Stimulated activated CD4-positive, alpha-beta T cell treated with anti-CD3 and anti-CD28 coated beads, Interleukin-4, amount 100 ng/mL, for 1 hour (primary cell): ENCODE results near the gene CPNE4.

Experiments
- DNase-seq: peaks from one replicate; pipeline ENCODE4 v3.0.0-alpha.2; 2020

CPNE4 gene

GRCh38 chr3:131730581-131730980 lies 304.2 kb downstream of the CPNE4 start:
- DNase-seq = no peak

GRCh38 chr3:131729643-131730017 lies 305.2 kb downstream of the CPNE4 start:
- DNase-seq = no peak

- no peak for DNase-seq
These were observed 305.7 kb downstream of the CPNE4 start for GRCh38 chr3:131728898-131729642.

- no peak for DNase-seq
These were observed 309.4 kb downstream of the CPNE4 start for GRCh38 chr3:131725414-131725813.

GRCh38 chr3:131723343-131723742 lies 311.5 kb downstream of the CPNE4 start:
- DNase-seq = no peak

- no peak for DNase-seq
These were observed 317.3 kb downstream of the CPNE4 start for GRCh38 chr3:131717493-131717892.

GRCh38 chr3:131716943-131717342 lies 317.9 kb downstream of the CPNE4 start:
- DNase-seq = no peak

GRCh38 chr3:131716007-131716406 lies 318.8 kb downstream of the CPNE4 start:
- DNase-seq = no peak

DNA sequence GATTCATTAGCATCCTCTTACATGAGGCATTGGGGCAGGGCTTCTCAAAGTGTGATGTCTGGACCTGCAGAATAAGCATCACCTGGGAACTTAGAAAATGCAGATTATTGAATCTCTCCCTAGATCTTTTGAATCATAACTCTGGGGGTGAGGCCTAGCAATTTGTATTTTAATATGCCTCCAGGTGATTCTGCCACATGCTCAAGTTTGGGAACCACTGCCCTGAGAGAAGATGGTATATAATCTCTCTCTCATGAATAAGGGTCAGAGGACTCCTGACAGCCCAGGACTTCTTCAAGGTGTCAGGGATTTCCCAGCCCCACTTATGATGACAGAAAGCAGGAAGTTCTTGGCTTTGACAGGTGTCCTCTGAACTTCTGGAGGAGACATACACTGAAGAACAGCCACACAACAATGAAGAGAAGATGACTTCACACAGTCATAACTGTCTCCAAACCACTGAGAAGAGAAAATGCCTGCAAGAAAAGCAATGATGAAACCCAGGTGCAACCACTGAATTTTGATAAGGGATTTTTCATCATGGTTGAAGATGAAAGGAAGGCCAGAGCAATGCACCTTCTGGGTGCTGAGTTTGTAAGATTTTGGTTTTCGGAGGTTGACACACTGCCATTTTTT lies 320.1 kb downstream of the CPNE4 start:
- no peak for DNase-seq

DNA sequence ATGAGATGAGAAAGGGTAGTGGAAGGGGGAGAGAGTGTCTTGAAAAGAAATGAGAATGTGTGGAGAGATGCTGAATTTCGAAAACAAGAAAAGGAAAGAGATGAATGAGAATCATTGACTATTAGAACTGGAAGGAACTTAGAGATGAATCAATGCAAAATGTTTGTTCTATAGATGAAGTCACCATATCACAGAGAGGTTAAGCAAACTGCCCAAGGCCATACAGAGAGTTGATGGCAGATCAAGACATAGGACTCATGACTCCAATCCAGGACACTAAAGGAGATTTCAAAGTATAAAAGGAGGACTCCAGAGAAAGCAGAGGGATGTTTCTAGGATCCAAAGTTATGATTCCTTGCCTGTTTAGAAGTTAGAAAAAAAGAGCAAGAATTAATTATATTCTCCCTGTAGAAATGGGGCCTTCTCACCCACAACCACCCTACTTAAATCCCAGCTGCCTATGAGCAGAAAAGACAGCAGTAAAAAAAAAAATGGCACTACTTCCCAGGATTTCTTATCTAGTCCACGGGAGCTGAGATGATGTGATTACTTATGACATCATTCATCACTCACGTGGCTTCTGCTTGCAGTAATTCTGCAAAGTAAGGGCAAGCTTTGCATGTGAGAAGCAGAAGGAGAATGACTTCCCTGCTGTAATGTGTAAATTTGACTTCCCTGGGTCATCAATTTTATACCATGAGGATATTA lies 321.2 kb downstream of the CPNE4 start:
- DNase-seq = no peak

DNA sequence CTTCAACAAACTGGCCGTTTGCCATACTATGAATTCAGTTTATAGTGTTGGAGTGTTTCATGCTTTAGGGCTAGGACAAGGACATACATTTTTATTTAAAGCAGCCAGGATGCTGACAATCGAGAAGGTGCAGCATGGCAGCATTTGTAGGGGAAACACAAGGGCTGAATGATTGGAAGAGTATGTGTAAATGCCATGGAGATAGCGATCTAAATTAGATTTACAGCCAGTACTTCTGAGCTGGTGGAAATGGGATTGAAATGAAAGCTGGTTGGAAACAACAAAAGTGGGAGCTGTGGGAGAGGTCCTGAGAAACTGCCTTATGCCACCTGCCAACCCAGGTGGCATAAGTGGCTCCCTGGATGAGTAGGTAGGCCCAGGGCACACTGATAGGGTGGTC lies 322.2 kb downstream of the CPNE4 start:
- DNase-seq = no peak

GRCh38 chr3:131711114-131711768 lies 323.6 kb downstream of the CPNE4 start:
- no peak for DNase-seq

- no peak for DNase-seq
These were observed 326.6 kb downstream of the CPNE4 start for GRCh38 chr3:131708241-131708640.

DNA sequence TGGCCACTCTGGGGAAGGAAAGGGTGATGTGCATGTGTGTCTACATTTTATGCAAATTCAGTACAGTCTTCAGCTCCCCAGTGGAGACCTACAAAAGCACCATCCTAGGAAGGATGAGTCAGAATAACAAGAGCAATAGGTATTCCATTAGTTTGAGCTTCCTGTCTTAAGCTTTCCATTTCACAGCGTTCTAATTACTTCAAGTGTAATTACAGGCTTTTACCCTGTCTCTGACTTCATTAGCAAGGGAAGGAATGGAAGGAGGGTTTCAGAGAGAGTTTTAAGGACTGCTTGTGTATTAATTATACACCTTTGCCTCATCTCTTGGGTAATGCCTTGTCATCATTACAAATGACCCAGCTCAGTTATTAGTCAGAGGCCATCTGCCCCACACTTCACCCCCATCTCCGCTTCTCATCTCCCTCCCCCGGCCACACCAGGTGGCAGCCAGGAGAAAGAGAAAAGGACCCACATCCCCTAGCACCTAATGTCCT lies 329.2 kb downstream of the CPNE4 start:
- DNase-seq = no peak

GRCh38 chr3:131705099-131705498 lies 329.7 kb downstream of the CPNE4 start:
- no peak for DNase-seq

GRCh38 chr3:131704098-131704497 lies 330.7 kb downstream of the CPNE4 start:
- DNase-seq = no peak

- no peak for DNase-seq
These were observed 332.7 kb downstream of the CPNE4 start for GRCh38 chr3:131702146-131702545.

DNA sequence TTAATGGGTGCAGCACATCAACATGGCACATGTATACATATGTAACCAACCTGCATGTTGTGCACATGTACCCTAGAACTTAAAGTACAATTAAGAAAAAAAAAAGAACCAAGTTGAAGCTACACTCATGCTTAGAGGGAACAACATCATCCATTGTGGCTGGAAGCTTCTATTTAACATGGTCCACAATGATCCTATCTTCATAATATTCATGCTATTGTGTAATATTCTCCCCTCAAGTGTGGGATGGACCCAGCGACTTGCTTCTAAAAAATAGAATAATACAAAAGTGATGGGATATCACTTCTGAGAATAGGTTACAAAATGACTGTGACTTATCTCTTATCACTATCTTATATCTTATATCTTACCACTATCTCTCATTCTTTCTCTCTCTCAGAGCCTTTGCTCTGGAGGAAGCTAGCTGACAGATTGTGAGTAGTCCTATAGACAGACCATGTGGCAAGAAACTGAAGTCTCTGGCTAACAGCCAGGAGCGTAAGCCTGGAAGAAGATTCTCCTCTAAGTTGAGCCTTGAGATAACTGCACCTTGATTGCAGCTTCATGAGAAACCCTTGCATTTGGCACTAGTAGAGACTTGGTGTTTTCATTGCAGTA lies 333.6 kb downstream of the CPNE4 start:
- no peak for DNase-seq

GRCh38 chr3:131699001-131699400 lies 335.8 kb downstream of the CPNE4 start:
- DNase-seq = no peak

GRCh38 chr3:131694376-131694775 lies 340.4 kb downstream of the CPNE4 start:
- no peak for DNase-seq

- no peak for DNase-seq
These were observed 342.5 kb downstream of the CPNE4 start for GRCh38 chr3:131692356-131692755.

- no peak for DNase-seq
These were observed 344.0 kb downstream of the CPNE4 start for GRCh38 chr3:131690800-131691199.

DNA sequence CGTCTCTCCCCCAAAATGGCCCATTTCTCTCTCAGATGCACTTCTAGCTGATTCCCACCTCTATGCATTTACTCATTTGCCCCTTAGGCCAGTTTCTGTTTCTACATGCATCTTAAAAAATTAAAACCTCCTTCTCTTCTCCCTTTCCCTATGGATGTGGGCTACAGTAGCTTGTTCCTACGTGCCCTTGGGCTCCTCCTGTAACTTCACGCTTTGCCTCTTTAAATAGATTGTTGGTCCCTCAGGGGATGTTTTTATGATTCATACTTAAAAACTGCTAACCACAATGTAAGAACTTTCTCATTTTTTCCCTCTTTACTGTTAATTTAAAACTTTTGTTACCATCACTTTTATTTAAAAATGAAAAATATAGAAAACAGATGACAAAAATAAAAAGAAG lies 346.4 kb downstream of the CPNE4 start:
- DNase-seq = no peak
